ENCODE data around the gene TTC27. TPM values are rescaled to one million over a fixed set of nuclear protein-coding genes. Genes with fewer than 3 reads are reported as not detected.
"Not testable (repeated sequence)": the region's sequence is repeated elsewhere in the genome, so short reads cannot be mapped to it uniquely, and the experiment has no call there.

The TTC27 gene
- polyA plus RNA-seq, 1 donor: 14.2 TPM

GRCh38 chr2:32841931-32842898 is 214.4 kb downstream of the TTC27 start:
- H3K27me3 ChIP-seq (ENCODE audit: control insufficient read depth, insufficient read depth, low read length): no peaks in the 10 kb centered on the region
- no peaks in the 10 kb centered on the region for H3K36me3 ChIP-seq (ENCODE audit: control insufficient read depth, insufficient read depth, low read length)
- no peaks in the 10 kb centered on the region for H3K9me3 ChIP-seq (ENCODE audit: control insufficient read depth, low read depth, low read length)
- WGBS (ENCODE audit: insufficient coverage, low lambda C conversion rate): no CpG with 5 or more reads among the region's 11 CpGs
- H3K4me1 ChIP-seq (ENCODE audit: control insufficient read depth, insufficient read depth, low read length): no peaks in the 10 kb centered on the region
- H3K4me3 ChIP-seq (ENCODE audit: low read length): no peak overlapping the region
- no peak for DNase-seq
- H3K27ac ChIP-seq (ENCODE audit: low read length): no peak overlapping the region

DNA sequence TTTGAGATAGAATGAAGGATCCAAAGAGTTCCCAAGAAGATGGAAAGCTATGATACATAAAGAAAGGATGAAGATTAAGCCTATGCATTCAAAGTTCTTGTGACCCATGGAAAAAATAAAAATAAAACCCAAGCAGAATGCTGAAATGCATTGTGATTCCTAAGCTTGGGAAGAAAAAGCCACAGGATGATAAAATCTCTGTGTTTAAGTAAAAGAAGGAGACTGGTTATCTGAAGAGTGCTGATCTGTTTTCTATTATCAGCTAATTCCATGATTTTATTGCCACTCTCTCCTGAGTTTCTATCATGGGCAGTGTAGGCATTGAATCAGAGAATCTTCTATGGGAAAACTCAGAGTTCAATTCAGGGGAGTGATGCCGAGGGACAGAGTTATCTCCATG is 215.8 kb downstream of the TTC27 start:
- no CpG with 5 or more reads among the region's 1 CpG for WGBS (ENCODE audit: insufficient coverage, low lambda C conversion rate)
- Histone ChIP-seq H3K36me3 (ENCODE audit: control insufficient read depth, insufficient read depth, low read length) (no peaks in the 10 kb centered on the region), H3K4me3 (ENCODE audit: low read length) (no peak overlapping the region), H3K4me1 (ENCODE audit: control insufficient read depth, insufficient read depth, low read length) (no peaks in the 10 kb centered on the region), H3K27ac (ENCODE audit: low read length) (no peak overlapping the region), H3K27me3 (ENCODE audit: control insufficient read depth, insufficient read depth, low read length) (no peaks in the 10 kb centered on the region), H3K9me3 (ENCODE audit: control insufficient read depth, low read depth, low read length) (no peaks in the 10 kb centered on the region)
- no peak for DNase-seq

DNA sequence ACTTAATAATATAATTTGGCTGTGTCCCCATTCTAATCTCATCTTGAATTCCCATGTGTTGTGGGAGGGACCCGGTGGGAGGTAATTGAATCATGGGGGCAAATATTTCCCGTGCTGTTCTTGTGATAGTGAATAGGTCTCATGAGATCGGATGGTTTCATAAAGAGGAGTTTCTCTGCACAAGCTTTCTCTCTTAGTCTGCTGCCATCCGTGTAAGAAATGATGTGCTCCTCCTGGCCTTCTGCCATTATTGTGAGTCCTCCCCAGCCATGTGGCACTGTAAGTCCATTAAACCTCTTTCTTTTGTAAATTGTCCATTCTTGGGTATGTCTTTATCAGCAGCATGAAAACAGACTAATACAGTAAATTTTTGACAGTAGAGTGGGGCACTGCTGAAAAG is 216.4 kb downstream of the TTC27 start:
- H3K9me3 ChIP-seq (ENCODE audit: control insufficient read depth, low read depth, low read length): no peaks in the 10 kb centered on the region
- no peak for DNase-seq
- no peaks in the 10 kb centered on the region for H3K36me3 ChIP-seq (ENCODE audit: control insufficient read depth, insufficient read depth, low read length)
- no peaks in the 10 kb centered on the region for H3K4me1 ChIP-seq (ENCODE audit: control insufficient read depth, insufficient read depth, low read length)
- H3K4me3 ChIP-seq (ENCODE audit: low read length): no peak overlapping the region
- no peaks in the 10 kb centered on the region for H3K27me3 ChIP-seq (ENCODE audit: control insufficient read depth, insufficient read depth, low read length)
- WGBS (ENCODE audit: insufficient coverage, low lambda C conversion rate): no CpG with 5 or more reads among the region's 4 CpGs
- no peak overlapping the region for H3K27ac ChIP-seq (ENCODE audit: low read length)

- DNase-seq; H3K27ac ChIP-seq (ENCODE audit: low read length); H3K4me3 ChIP-seq (ENCODE audit: low read length); H3K9me3 ChIP-seq (ENCODE audit: control insufficient read depth, low read depth, low read length); H3K27me3 ChIP-seq (ENCODE audit: control insufficient read depth, insufficient read depth, low read length); H3K36me3 ChIP-seq (ENCODE audit: control insufficient read depth, insufficient read depth, low read length); H3K4me1 ChIP-seq (ENCODE audit: control insufficient read depth, insufficient read depth, low read length): not testable (repeated sequence)
- 60% methylated on average over 1 of the region's 4 CpGs for WGBS (ENCODE audit: insufficient coverage, low lambda C conversion rate)
Observed at GRCh38 chr2:32846274-32846673, 218.4 kb downstream of the TTC27 start.

- H3K27ac ChIP-seq (ENCODE audit: low read length): no peak overlapping the region
Observed at GRCh38 chr2:32847734-32848133, 219.9 kb downstream of the TTC27 start.

DNA sequence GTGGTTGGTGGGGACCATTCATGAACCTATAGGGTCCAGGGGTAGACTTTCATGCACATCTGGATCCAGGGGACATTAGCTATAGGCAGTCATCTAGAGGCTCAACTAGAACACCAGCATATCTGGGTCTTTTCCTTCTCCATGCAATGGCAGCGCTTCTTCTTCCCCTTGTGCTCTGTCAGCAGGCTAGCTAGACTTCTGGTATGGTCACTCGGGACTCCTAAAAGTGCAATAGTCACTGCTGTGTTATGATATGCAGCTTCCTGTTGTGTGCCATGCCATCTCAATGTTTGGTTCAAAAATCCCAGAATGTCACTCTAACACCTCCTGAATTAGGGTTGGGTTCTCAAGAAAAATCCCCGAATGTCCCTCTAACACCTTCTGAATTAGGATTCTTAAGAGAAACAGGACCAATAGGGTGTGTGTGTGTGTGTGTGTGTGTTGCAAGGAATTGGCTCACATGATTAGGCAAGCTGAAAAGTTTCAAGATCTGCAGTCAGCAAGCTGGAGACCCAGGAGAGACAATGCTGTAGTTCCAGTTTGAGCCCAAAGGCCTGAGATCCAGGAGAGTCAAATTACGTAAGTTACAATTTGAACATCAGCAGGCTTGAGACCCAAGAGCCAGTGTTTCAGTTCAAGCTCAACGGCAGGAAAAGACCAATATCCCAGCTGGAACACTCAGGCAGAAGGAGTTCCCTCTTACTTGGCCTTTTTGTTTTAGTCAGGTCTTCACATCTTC is 221.8 kb downstream of the TTC27 start:
- WGBS (ENCODE audit: insufficient coverage, low lambda C conversion rate): no CpG with 5 or more reads among the region's 5 CpGs
- Histone ChIP-seq H3K36me3 (ENCODE audit: control insufficient read depth, insufficient read depth, low read length) (no peaks in the 10 kb centered on the region), H3K4me1 (ENCODE audit: control insufficient read depth, insufficient read depth, low read length) (no peaks in the 10 kb centered on the region), H3K27ac (ENCODE audit: low read length) (no peak overlapping the region), H3K4me3 (ENCODE audit: low read length) (no peak overlapping the region), H3K9me3 (ENCODE audit: control insufficient read depth, low read depth, low read length) (no peaks in the 10 kb centered on the region), H3K27me3 (ENCODE audit: control insufficient read depth, insufficient read depth, low read length) (no peaks in the 10 kb centered on the region)
- DNase-seq: no peak

More at GRCh38 chr2:32847734-32848133, 219.9 kb downstream of the TTC27 start:
- Histone ChIP-seq H3K4me3 (ENCODE audit: low read length) (no peak overlapping the region), H3K27me3 (ENCODE audit: control insufficient read depth, insufficient read depth, low read length) (no peaks in the 10 kb centered on the region), H3K36me3 (ENCODE audit: control insufficient read depth, insufficient read depth, low read length) (no peaks in the 10 kb centered on the region), H3K9me3 (ENCODE audit: control insufficient read depth, low read depth, low read length) (no peaks in the 10 kb centered on the region), H3K4me1 (ENCODE audit: control insufficient read depth, insufficient read depth, low read length) (no peaks in the 10 kb centered on the region)
- no peak for DNase-seq

- H3K27ac ChIP-seq (ENCODE audit: low read length): no peak overlapping the region
Observed at GRCh38 chr2:32851777-32852439, 224.1 kb downstream of the TTC27 start.

GRCh38 chr2:32852856-32853255 is 225.0 kb downstream of the TTC27 start:
- no peak for DNase-seq
- Histone ChIP-seq H3K27me3 (ENCODE audit: control insufficient read depth, insufficient read depth, low read length) (no peaks in the 10 kb centered on the region), H3K9me3 (ENCODE audit: control insufficient read depth, low read depth, low read length) (no peaks in the 10 kb centered on the region), H3K4me3 (ENCODE audit: low read length) (no peak overlapping the region), H3K36me3 (ENCODE audit: control insufficient read depth, insufficient read depth, low read length) (no peaks in the 10 kb centered on the region), H3K4me1 (ENCODE audit: control insufficient read depth, insufficient read depth, low read length) (no peaks in the 10 kb centered on the region), H3K27ac (ENCODE audit: low read length) (no peak overlapping the region)
- 80% methylated on average over 1 of the region's 5 CpGs for WGBS (ENCODE audit: insufficient coverage, low lambda C conversion rate)

More at GRCh38 chr2:32851777-32852439, 224.1 kb downstream of the TTC27 start:
- Histone ChIP-seq H3K4me1 (ENCODE audit: control insufficient read depth, insufficient read depth, low read length) (no peaks in the 10 kb centered on the region), H3K27me3 (ENCODE audit: control insufficient read depth, insufficient read depth, low read length) (no peaks in the 10 kb centered on the region), H3K4me3 (ENCODE audit: low read length) (no peak overlapping the region), H3K36me3 (ENCODE audit: control insufficient read depth, insufficient read depth, low read length) (no peaks in the 10 kb centered on the region), H3K9me3 (ENCODE audit: control insufficient read depth, low read depth, low read length) (no peaks in the 10 kb centered on the region)
- no peak for DNase-seq
- WGBS (ENCODE audit: insufficient coverage, low lambda C conversion rate): 83% methylated on average over 2 of the region's 4 CpGs

DNA sequence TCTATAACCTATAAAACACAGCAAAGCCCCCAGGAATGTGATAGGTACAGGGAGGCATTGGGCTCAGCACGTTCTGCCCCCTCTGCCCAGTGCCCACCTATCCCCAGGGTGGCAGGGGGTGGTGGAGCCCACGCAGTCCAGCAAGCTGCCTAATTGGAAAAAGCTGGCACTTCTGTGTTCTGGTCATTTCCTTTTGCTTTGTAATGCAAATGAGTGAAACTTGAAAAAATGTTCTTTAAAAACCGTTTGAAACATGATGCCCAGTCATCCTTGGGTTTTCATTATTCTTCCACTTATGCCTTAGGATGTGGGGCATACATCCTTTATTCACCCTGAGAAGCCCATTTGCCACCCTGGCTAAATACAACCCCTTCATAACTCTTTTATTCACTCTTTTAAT is 229.0 kb downstream of the TTC27 start:
- Histone ChIP-seq H3K27ac (ENCODE audit: low read length) (no peak overlapping the region), H3K4me1 (ENCODE audit: control insufficient read depth, insufficient read depth, low read length) (no peaks in the 10 kb centered on the region), H3K36me3 (ENCODE audit: control insufficient read depth, insufficient read depth, low read length) (no peaks in the 10 kb centered on the region), H3K27me3 (ENCODE audit: control insufficient read depth, insufficient read depth, low read length) (no peaks in the 10 kb centered on the region), H3K9me3 (ENCODE audit: control insufficient read depth, low read depth, low read length) (no peaks in the 10 kb centered on the region), H3K4me3 (ENCODE audit: low read length) (no peak overlapping the region)
- no peak for DNase-seq
- 60% methylated on average over 1 of the region's 3 CpGs for WGBS (ENCODE audit: insufficient coverage, low lambda C conversion rate)

DNA sequence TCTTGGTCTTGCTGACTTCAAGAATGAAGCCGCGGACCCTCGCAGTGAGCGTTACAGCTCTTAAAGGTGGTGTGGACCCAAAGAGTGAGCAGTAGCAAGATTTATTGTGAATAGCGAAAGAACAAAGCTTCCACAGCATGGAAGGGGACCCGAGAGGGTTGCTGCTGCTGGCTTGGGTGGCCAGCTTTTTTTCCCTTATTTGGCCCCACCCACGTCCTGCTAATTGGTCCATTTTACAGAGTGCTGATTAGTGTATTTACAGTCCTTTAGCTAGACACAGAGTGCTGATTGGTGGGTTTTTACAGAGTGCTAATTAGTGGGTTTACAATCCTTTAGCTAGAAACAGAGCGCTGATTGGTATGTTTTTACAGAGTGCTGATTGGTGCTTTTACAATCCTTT is 230.9 kb downstream of the TTC27 start:
- no CpG with 5 or more reads among the region's 8 CpGs for WGBS (ENCODE audit: insufficient coverage, low lambda C conversion rate)
- H3K4me1 ChIP-seq (ENCODE audit: control insufficient read depth, insufficient read depth, low read length): no peaks in the 10 kb centered on the region
- no peak overlapping the region for H3K27ac ChIP-seq (ENCODE audit: low read length)
- DNase-seq: no peak
- H3K36me3 ChIP-seq (ENCODE audit: control insufficient read depth, insufficient read depth, low read length): no peaks in the 10 kb centered on the region
- no peaks in the 10 kb centered on the region for H3K27me3 ChIP-seq (ENCODE audit: control insufficient read depth, insufficient read depth, low read length)
- no peaks in the 10 kb centered on the region for H3K9me3 ChIP-seq (ENCODE audit: control insufficient read depth, low read depth, low read length)
- H3K4me3 ChIP-seq (ENCODE audit: low read length): no peak overlapping the region

Measured in large intestine (tissue), 3 donors.